Trophoblast cell (in vitro differentiated cells and primary cell): ENCODE results near the gene CEBPB.
"Not testable (repeated sequence)": the region's sequence is repeated elsewhere in the genome, so short reads cannot be mapped to it uniquely, and the experiment has no call there.

Source experiments
- DNase-seq, 2 donors: peaks; one replicate each; pipeline ENCODE4 v3.0.0-alpha.2; 2016
- H2AFZ ChIP-seq: 2 replicates; pipeline ENCODE4 v1.6.1; 2013; ENCODE audit warnings: low read length, moderate library complexity, mild to moderate bottlenecking; ENCODE audit not compliant: insufficient read depth, poor library complexity
- H2AK5ac ChIP-seq: 2 replicates; pipeline ENCODE4 v1.6.1; 2013; ENCODE audit warnings: mild to moderate bottlenecking, low read length
- H2BK120ac ChIP-seq: 2 replicates; pipeline ENCODE4 v1.6.1; 2013; ENCODE audit warnings: low read length, mild to moderate bottlenecking, moderate library complexity; ENCODE audit not compliant: insufficient read depth, poor library complexity
- H2BK12ac ChIP-seq: 2 replicates; pipeline ENCODE4 v1.6.1; 2013; ENCODE audit warnings: mild to moderate bottlenecking, low read length, moderate library complexity
- H2BK5ac ChIP-seq: 2 replicates; pipeline ENCODE4 v1.6.1; 2013; ENCODE audit warnings: low read length, low read depth, moderate library complexity, mild to moderate bottlenecking; ENCODE audit not compliant: poor library complexity
- H3K14ac ChIP-seq: 2 replicates; pipeline ENCODE4 v1.6.1; 2013; ENCODE audit warnings: mild to moderate bottlenecking, low read length
- H3K18ac ChIP-seq: 2 replicates; pipeline ENCODE4 v1.6.1; 2013; ENCODE audit warnings: mild to moderate bottlenecking, low read length
- H3K23ac ChIP-seq: 2 replicates; pipeline ENCODE4 v1.6.1; 2013; ENCODE audit warnings: low read length
- H3K27ac ChIP-seq: 2 replicates; pipeline ENCODE4 v1.5.1; 2013; ENCODE audit warnings: low read depth, mild to moderate bottlenecking, inconsistent platforms, low read length, moderate library complexity
- H3K27me3 ChIP-seq: 2 replicates; pipeline ENCODE4 v1.6.1; 2013; ENCODE audit warnings: inconsistent platforms, mild to moderate bottlenecking, low read length, moderate library complexity; ENCODE audit not compliant: insufficient read depth
- H3K36me3 ChIP-seq, 2 experiments: 1 replicate in 1 of 2; 2 replicates in 1 of 2; pipeline ENCODE4 v1.6.1; 2013; ENCODE audit warnings: low read length in 2 of 2, mild to moderate bottlenecking in 2 of 2, moderate library complexity in 1 of 2; ENCODE audit not compliant: insufficient read depth in 2 of 2, control insufficient read depth in 1 of 2
- H3K4ac ChIP-seq: 2 replicates; pipeline ENCODE4 v1.6.1; 2013; ENCODE audit warnings: low read depth, mild to moderate bottlenecking, low read length, moderate library complexity
- H3K4me1 ChIP-seq, 2 experiments: 1 replicate in 1 of 2; 2 replicates in 1 of 2; pipeline ENCODE4 v1.6.1; 2013; ENCODE audit warnings: low read length in 2 of 2, mild to moderate bottlenecking in 2 of 2, moderate library complexity in 1 of 2; ENCODE audit not compliant: insufficient read depth in 2 of 2, control insufficient read depth in 1 of 2
- H3K4me2 ChIP-seq: 2 replicates; pipeline ENCODE4 v1.6.1; 2013; ENCODE audit warnings: inconsistent platforms, mild to moderate bottlenecking, low read length, moderate library complexity
- H3K4me3 ChIP-seq: 2 replicates; pipeline ENCODE4 v1.5.1; 2013; ENCODE audit warnings: mild to moderate bottlenecking, low read depth, low read length, inconsistent platforms
- H3K79me1 ChIP-seq: one replicate; pipeline ENCODE4 v1.6.1; 2013; ENCODE audit warnings: low read length
- H3K79me2 ChIP-seq: 2 replicates; pipeline ENCODE4 v1.6.1; 2013; ENCODE audit warnings: low read length, mild to moderate bottlenecking; ENCODE audit not compliant: control insufficient read depth, insufficient read depth, poor library complexity
- H3K9ac ChIP-seq: 2 replicates; pipeline ENCODE4 v1.6.1; 2013; ENCODE audit warnings: mild to moderate bottlenecking, low read length
- H3K9me3 ChIP-seq: 2 replicates; pipeline ENCODE4 v1.6.1; 2013; ENCODE audit warnings: low read depth, mild to moderate bottlenecking, control low read depth, inconsistent platforms, low read length; ENCODE audit not compliant: insufficient read depth
- H4K12ac ChIP-seq: 2 replicates; pipeline ENCODE4 v1.6.1; 2013; ENCODE audit warnings: low read depth, mild to moderate bottlenecking, low read length, moderate library complexity
- H4K8ac ChIP-seq: 2 replicates; pipeline ENCODE4 v1.6.1; 2013; ENCODE audit warnings: low read depth, mild to moderate bottlenecking, low read length, moderate library complexity
- H4K91ac ChIP-seq: one replicate; pipeline ENCODE4 v1.6.1; 2013; ENCODE audit warnings: low read depth, mild to moderate bottlenecking, low read length, moderate library complexity
- WGBS: extraction: QIAGEN DNeasy Blood & Tissue Kit; methylation state at CpG from one replicate; pipeline ENCODE4 v1.1.7; 2013; ENCODE audit warnings: missing lambda C conversion rate; ENCODE audit not compliant: insufficient read length, insufficient coverage; ENCODE audit errors: extremely low coverage; 5-methylcytosine and 5-hydroxymethylcytosine counted together

CEBPB gene

GRCh38 chr20:50208815-50209214 is 18.2 kb downstream of the CEBPB start:
- H2BK12ac ChIP-seq, H4K12ac ChIP-seq, H3K79me2 ChIP-seq, H2AFZ ChIP-seq, H2AK5ac ChIP-seq, H3K18ac ChIP-seq, H3K23ac ChIP-seq, H3K14ac ChIP-seq, H3K36me3 ChIP-seq, H4K91ac ChIP-seq, H2BK120ac ChIP-seq, H3K4me2 ChIP-seq, H3K4ac ChIP-seq, H3K4me3 ChIP-seq, H2BK5ac ChIP-seq, H4K8ac ChIP-seq, H3K9me3 ChIP-seq, DNase-seq, H3K9ac ChIP-seq, H3K79me1 ChIP-seq, H3K27ac ChIP-seq, H3K4me1 ChIP-seq, H3K27me3 ChIP-seq: not testable (repeated sequence)
- WGBS, result no CpG with 5 or more reads among the region's 4 CpGs

- H3K79me1 ChIP-seq, result no peaks in the 10 kb centered on the region
- no peak overlapping the region for H2BK12ac ChIP-seq
- no peaks in the 10 kb centered on the region for H3K9me3 ChIP-seq
- H3K27me3 ChIP-seq, result no peaks in the 10 kb centered on the region
- no peak overlapping the region for H2BK5ac ChIP-seq
- no peak overlapping the region for H3K14ac ChIP-seq
- H3K79me2 ChIP-seq, result no peaks in the 10 kb centered on the region
- no peak overlapping the region for H4K91ac ChIP-seq
- H4K8ac ChIP-seq, result no peak overlapping the region
- WGBS, result no CpG with 5 or more reads among the region's 6 CpGs
- H2AK5ac ChIP-seq, result no peak overlapping the region
- H3K9ac ChIP-seq, result no peak overlapping the region
- H3K4me3 ChIP-seq, result no peak overlapping the region
- H2AFZ ChIP-seq, result no peak overlapping the region
- no peak overlapping the region for H3K27ac ChIP-seq
- H2BK120ac ChIP-seq, result no peak overlapping the region
- no peak overlapping the region for H3K18ac ChIP-seq
- no peak overlapping the region for H3K4ac ChIP-seq
- DNase-seq, result peak; percentile 41 to 68
- H3K23ac ChIP-seq, result no peak overlapping the region
- no peak overlapping the region for H4K12ac ChIP-seq
- H3K4me2 ChIP-seq, result no peak overlapping the region
- no peaks in the 10 kb centered on the region for H3K4me1 ChIP-seq
- no peaks in the 10 kb centered on the region for H3K36me3 ChIP-seq
Observed at GRCh38 chr20:50210066-50210619, 19.5 kb downstream of the CEBPB start.

- no CpG with 5 or more reads among the region's 5 CpGs for WGBS
Observed at GRCh38 chr20:50211091-50211490, 20.5 kb downstream of the CEBPB start.

GRCh38 chr20:50213531-50214106 is 23.0 kb downstream of the CEBPB start:
- H3K23ac ChIP-seq, result no peak overlapping the region
- no CpG with 5 or more reads among the region's 7 CpGs for WGBS
- H3K79me2 ChIP-seq, result no peaks in the 10 kb centered on the region
- no peak overlapping the region for H2AK5ac ChIP-seq
- no peak for DNase-seq
- H2AFZ ChIP-seq, result no peak overlapping the region
- no peak overlapping the region for H2BK12ac ChIP-seq
- H2BK120ac ChIP-seq, result no peak overlapping the region
- H3K27me3 ChIP-seq, result no peaks in the 10 kb centered on the region
- H2BK5ac ChIP-seq, result no peak overlapping the region
- H3K79me1 ChIP-seq, result peaks cover 9% of the 10 kb centered on the region
- H4K12ac ChIP-seq, result no peak overlapping the region
- no peak overlapping the region for H3K4me2 ChIP-seq
- no peak overlapping the region for H3K14ac ChIP-seq
- H4K8ac ChIP-seq, result no peak overlapping the region
- H3K9ac ChIP-seq, result no peak overlapping the region
- peaks cover 6 to 14% of the 10 kb centered on the region in 2 experiments for H3K4me1 ChIP-seq
- no peak overlapping the region for H3K18ac ChIP-seq
- H4K91ac ChIP-seq, result no peak overlapping the region
- H3K27ac ChIP-seq, result no peak overlapping the region
- no peaks in the 10 kb centered on the region for H3K9me3 ChIP-seq
- no peaks in the 10 kb centered on the region for H3K36me3 ChIP-seq
- no peak overlapping the region for H3K4ac ChIP-seq
- H3K4me3 ChIP-seq, result no peak overlapping the region

More at GRCh38 chr20:50211091-50211490, 20.5 kb downstream of the CEBPB start:
- Histone ChIP-seq H3K79me1 (no peaks in the 10 kb centered on the region), H2BK5ac (no peak overlapping the region), H2AFZ (no peak overlapping the region), H2BK120ac (no peak overlapping the region), H3K23ac (no peak overlapping the region), H3K27ac (no peak overlapping the region), H3K4ac (no peak overlapping the region), H3K18ac (no peak overlapping the region), H2AK5ac (no peak overlapping the region), H4K8ac (no peak overlapping the region), H4K91ac (no peak overlapping the region), H3K9ac (no peak overlapping the region), H3K14ac (no peak overlapping the region), H3K4me2 (no peak overlapping the region), H3K79me2 (no peaks in the 10 kb centered on the region), H4K12ac (no peak overlapping the region), H3K9me3 (no peaks in the 10 kb centered on the region), H3K4me1 (peaks cover 3 to 4% of the 10 kb centered on the region in 2 experiments), H3K27me3 (no peaks in the 10 kb centered on the region), H3K4me3 (no peak overlapping the region), H2BK12ac (no peak overlapping the region), H3K36me3 (no peaks in the 10 kb centered on the region)
- no peak for DNase-seq
